Lung (tissue), 12 donors: ENCODE results near the gene TTC23. TPM values are rescaled to one million over a fixed set of nuclear protein-coding genes. Genes with fewer than 3 reads are reported as not detected.

Source experiments
- ATAC-seq: fragments of 200-7000 bp; cut with Tn5 transposase; one replicate; pipeline ENCODE4 v1.9.1; 2020; ENCODE audit warnings: moderate number of reproducible peaks; ENCODE audit not compliant: insufficient read depth, low FRiP score
- DNase-seq, 3 donors: peaks; one replicate each; pipeline ENCODE4 v3.0.0-alpha.2; 2013 to 2017
- H3K27ac ChIP-seq, 2 donors: one replicate each; pipeline ENCODE4 v1.5.1; 2013; ENCODE audit warnings: mild to moderate bottlenecking in 2 of 2, moderate library complexity in 2 of 2, control low read depth in 1 of 2, inconsistent platforms in 1 of 2, low read depth in 1 of 2, low read length in 1 of 2
- H3K27me3 ChIP-seq, 3 donors: one replicate each; pipeline ENCODE4 v1.5.1; 2013; ENCODE audit warnings: low read length in 2 of 3; ENCODE audit not compliant: control insufficient read depth in 3 of 3, insufficient read depth in 3 of 3
- H3K36me3 ChIP-seq, 4 donors: one replicate each; pipeline ENCODE4 v1.5.1; 2013; ENCODE audit warnings: low read length in 4 of 4, mild to moderate bottlenecking in 1 of 4, moderate library complexity in 1 of 4; ENCODE audit not compliant: control insufficient read depth in 4 of 4, insufficient read depth in 4 of 4
- H3K4me1 ChIP-seq, 5 donors: one replicate each; pipeline ENCODE4 v1.5.1; 2013; ENCODE audit warnings: low read length in 5 of 5, mild to moderate bottlenecking in 2 of 5, moderate library complexity in 1 of 5; ENCODE audit not compliant: control insufficient read depth in 5 of 5, insufficient read depth in 5 of 5
- H3K4me3 ChIP-seq: one replicate; pipeline ENCODE4 v1.5.1; 2013; ENCODE audit warnings: mild to moderate bottlenecking, control low read depth, moderate library complexity
- H3K9ac ChIP-seq, 2 donors: one replicate each; pipeline ENCODE4 v1.5.1; 2013; ENCODE audit warnings: low read length in 2 of 2, control low read depth in 1 of 2; ENCODE audit not compliant: insufficient read depth in 1 of 2
- H3K9me3 ChIP-seq, 4 donors: one replicate each; pipeline ENCODE4 v1.5.1; 2013; ENCODE audit warnings: low read length in 3 of 4, mild to moderate bottlenecking in 1 of 4, moderate library complexity in 1 of 4; ENCODE audit not compliant: control insufficient read depth in 4 of 4, insufficient read depth in 3 of 4
- CTCF ChIP-seq: IDR thresholded peaks from 2 replicates; pipeline ENCODE4 v1.5.1; 2012; ENCODE audit warnings: mild to moderate bottlenecking; ENCODE audit errors: control extremely low read depth, extremely low read depth
- WGBS, 2 donors: extraction: QIAGEN DNeasy Blood & Tissue Kit; methylation state at CpG; one replicate each; pipeline ENCODE4 v1.1.7; 2013; 5-methylcytosine and 5-hydroxymethylcytosine counted together
- polyA plus RNA-seq, 2 donors: library from polyadenylated mRNA; stranded (reverse); fragments of 200-250 nt; gene quantifications; one replicate each; pipeline ENCODE4 v1.2.1, GENCODE V29; 2013
- total RNA-seq, 2 donors: library from RNA; depleted of rRNA in 1 of 2; stranded (reverse); fragments of >200 nt in 1 of 2; gene quantifications; one replicate each; pipeline ENCODE4 v1.2.1, GENCODE V29; 2014 to 2021
- donor health status: control.
- donor health status: control.
- donor health status: Bipolar disorder and iron deficiency.
- donor health status: healthy.
- donor health status: DM: yes; HTN: yes; CAD: no.

Gene TTC23
- total and polyA plus RNA-seq, 4 donors: 6.2 to 48.5 (median 10.6) TPM

- Histone ChIP-seq H3K4me3 (no peak overlapping the region), H3K36me3 (peaks cover 0 to 2% (median 0%) of the 10 kb centered on the region in 4 donors), H3K27ac (no peak overlapping the region), H3K4me1 (peaks cover 0 to 4% (median under 1%) of the 10 kb centered on the region in 5 donors), H3K9me3 (no peaks in the 10 kb centered on the region), H3K9ac (no peak overlapping the region), H3K27me3 (no peaks in the 10 kb centered on the region)
- ATAC-seq (no peak), DNase-seq (no peak)
- 90% methylated on average over 7 of the region's 7 CpGs for WGBS, 2 donors
- no peak for TF ChIP-seq CTCF
These were observed 131.1 kb downstream of the TTC23 start for GRCh38 chr15:99118258-99118632.

DNA sequence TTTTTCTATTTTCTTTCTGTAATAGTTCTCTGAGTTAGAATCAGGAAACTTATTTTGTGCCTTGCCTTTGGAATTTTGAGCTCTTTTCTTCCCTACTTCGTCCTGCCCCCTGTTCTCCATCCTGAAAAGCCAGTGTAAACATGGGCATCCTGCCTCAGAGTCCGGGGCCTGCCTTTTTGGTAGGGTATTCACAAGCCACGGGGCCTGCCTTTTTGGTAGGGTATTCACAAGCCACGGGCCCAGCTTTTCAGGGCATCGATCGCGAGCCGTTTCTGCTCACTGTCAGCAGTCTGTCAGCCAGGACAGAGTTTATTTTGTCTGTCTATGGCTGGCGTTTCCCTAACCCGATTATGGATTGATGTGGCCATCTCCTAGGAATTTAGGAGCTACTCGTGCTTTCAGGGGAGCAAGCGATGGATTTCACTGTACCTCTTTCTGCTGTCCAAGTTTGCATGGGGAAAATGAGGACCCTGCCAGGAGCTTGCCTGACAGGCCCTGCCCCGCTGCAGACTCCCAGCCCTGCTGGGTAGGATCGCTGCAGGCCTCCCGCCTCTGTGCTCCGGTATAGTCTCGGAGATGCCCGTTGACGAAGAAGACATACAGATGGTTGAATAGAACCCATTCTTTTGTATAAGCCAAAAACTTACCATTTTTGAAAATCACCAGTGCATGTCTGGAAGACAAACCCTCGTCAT is 131.7 kb downstream of the TTC23 start:
- Histone ChIP-seq H3K4me1 (no peaks in the 10 kb centered on the region), H3K36me3 (peaks cover 0 to 2% (median 0%) of the 10 kb centered on the region in 4 donors), H3K27me3 (no peaks in the 10 kb centered on the region), H3K9me3 (no peaks in the 10 kb centered on the region), H3K4me3 (no peak overlapping the region), H3K9ac (no peak overlapping the region), H3K27ac (no peak overlapping the region)
- DNase-seq (no peak), ATAC-seq (no peak)
- no peak for TF ChIP-seq CTCF
- WGBS, 2 donors: 84 to 95% methylated on average over 20 of the region's 20 CpGs

DNA sequence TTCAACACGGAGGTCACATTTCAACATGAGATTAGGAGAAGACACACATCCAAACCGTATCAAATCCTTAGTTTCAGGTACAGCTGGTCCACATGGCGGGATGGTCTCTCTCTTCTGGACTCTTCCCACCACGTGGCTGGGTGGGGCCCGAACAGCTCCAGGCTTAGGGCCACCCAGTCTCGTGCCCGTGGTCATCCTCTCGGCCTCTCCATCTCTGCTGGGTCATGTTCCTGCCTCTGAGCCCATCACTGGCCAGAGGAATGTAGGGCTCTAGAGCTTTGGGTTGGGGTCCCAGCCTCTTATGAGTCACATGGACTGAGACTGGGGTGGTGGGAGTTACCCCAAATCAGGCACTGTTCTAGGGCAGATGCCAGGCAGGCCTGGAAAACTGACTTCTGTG is 132.3 kb downstream of the TTC23 start:
- Histone ChIP-seq H3K4me3 (no peak overlapping the region), H3K27ac (no peak overlapping the region), H3K9me3 (no peaks in the 10 kb centered on the region), H3K36me3 (peaks cover 0 to 2% (median 0%) of the 10 kb centered on the region in 4 donors), H3K9ac (no peak overlapping the region), H3K27me3 (no peaks in the 10 kb centered on the region), H3K4me1 (no peaks in the 10 kb centered on the region)
- TF ChIP-seq CTCF: no peak
- DNase-seq (no peak), ATAC-seq (no peak)
- WGBS, 2 donors: 91 to 93% methylated on average over 8 of the region's 8 CpGs
